DMS153 treated with DMSO at 0.1 percent for 48 hours (cell line): Measurements from ENCODE around the gene LSM2.
"Not testable (repeated sequence)": the region's sequence is repeated elsewhere in the genome, so short reads cannot be mapped to it uniquely, and the experiment has no call there.

Source experiments
- DNase-seq: peaks from one replicate; lab custom pipeline; 2025; ENCODE audit not compliant: unreplicated experiment; lab: John Stamatoyannopoulos, UW

LSM2 gene

GRCh38 chr6:31806470-31807272 is at the start of gene LSM2:
Gene LSM2 (minus strand): TSS chr6:31806966. CDS start chr6:31806757, 209 bp downstream.
- peak; percentile 93 for DNase-seq

DNA sequence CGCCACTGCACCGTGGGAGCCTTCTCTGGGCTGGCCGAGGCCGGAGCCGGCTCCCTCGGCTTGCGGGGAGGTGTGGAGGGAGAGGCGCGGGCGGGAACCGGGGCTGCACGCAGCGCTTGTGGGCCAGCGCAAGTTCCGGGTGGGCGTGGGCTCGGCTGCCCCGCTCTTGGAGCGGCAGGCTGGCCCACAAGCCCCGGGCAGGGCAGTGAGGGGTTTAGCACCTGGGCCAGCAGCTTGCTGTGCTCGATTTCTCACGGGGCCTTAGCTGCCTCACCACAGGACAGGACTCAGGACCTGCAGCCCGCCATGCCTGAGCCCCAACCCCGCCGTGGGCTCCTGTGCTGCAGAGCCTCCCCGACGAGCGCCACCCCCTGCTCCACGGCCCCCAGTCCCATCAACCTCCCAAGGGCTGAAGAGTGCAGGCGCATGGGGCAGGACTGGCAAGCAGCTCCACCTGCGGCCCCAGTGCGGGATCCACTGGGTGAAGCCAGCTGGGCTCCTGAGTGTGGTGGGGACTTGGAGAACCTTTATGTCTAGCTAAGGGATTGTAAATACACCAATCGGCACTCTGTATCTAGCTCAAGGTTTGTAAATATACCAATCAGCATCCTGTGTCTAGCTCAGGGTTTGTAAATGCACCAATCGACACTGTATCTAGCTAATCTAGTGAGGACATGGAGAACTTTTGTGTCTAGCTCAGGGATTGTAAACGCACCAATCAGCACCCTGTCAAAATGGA is 45.4 kb upstream of the LSM2 start:
- DNase-seq: not testable (repeated sequence)

- no peak for DNase-seq
Observed at GRCh38 chr6:31851485-31851832, 44.7 kb upstream of the LSM2 start.

GRCh38 chr6:31850765-31851484 is 44.2 kb upstream of the LSM2 start:
- no peak for DNase-seq

GRCh38 chr6:31847276-31847978 is 40.7 kb upstream of the LSM2 start:
- no peak for DNase-seq

GRCh38 chr6:31844507-31844906 is 37.7 kb upstream of the LSM2 start:
- no peak for DNase-seq

GRCh38 chr6:31842053-31842452 is 35.3 kb upstream of the LSM2 start:
- no peak for DNase-seq

DNA sequence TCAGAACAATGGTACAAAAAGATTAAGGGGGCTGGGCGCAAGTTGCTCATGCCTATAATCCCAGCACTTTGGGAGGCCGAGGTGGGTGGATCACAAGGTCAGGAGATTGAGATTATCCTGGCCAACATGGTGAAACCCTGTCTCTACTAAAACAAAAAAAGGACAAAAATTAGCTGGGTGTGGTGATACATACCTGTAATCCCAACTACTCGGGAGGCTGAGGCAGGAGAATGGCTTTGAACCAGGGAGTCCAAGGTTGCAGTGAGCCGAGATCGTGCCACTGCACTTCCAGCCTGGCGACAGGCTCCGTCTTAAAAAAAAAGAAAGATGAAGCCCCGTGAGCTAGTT is 33.0 kb upstream of the LSM2 start:
- not testable (repeated sequence) for DNase-seq

GRCh38 chr6:31838968-31839367 is 32.2 kb upstream of the LSM2 start:
- DNase-seq: no peak

DNA sequence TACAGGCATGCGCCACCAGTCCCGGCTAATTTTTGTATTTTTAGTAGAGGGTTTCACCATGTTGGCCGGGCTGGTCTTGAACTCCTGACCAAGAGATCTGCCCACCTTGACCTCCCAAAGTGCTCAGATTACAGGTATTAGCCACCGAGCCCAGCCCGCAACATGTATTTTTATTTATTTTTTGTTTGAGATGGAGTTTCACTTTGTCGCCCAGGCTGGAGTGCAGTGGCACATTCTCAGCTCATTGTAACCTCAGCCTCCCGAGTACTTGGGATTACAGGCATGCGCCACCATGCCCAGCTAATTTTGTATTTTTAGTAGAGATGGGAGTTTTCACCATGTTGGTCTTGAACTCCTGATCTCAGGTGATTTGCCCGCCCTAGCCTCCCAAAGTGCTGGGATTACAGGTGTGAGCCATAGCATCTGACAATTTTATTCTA is 31.4 kb upstream of the LSM2 start:
- DNase-seq: not testable (repeated sequence)

DNA sequence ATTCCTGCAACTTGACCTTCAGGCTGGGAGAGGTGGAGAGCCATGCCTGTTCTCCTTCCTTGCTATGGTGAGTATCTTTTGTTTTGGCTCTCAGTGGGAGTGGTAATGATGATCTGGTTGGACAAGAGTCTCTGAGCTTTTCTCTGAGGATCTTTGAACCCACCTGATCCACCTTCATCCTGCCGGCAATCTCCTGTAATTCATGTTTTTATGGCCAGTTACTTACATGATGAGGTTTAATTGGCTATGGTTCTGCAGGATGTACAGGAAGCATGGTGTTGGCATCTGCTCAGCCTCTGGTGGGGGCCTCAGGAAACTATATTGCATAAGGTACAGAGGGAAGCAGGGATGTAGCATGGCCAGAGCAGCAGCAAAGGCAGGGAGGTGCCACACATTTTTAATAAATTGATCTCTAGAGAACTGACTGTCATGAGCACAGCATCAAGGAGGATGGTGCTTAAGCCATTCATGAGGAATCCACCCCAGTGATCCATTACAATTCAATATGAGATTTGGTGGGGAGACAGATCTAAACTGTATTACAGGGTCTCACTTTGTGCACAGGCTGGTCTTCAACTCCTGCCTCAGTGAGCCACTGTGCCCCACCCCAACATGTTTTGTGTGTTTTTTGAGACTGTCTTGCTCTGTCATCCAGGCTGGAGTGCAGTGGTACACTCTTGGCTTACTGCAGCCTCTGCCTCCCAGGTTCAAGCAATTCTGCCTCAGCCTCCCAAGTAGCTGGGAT is 30.8 kb upstream of the LSM2 start:
- no peak for DNase-seq

DNA sequence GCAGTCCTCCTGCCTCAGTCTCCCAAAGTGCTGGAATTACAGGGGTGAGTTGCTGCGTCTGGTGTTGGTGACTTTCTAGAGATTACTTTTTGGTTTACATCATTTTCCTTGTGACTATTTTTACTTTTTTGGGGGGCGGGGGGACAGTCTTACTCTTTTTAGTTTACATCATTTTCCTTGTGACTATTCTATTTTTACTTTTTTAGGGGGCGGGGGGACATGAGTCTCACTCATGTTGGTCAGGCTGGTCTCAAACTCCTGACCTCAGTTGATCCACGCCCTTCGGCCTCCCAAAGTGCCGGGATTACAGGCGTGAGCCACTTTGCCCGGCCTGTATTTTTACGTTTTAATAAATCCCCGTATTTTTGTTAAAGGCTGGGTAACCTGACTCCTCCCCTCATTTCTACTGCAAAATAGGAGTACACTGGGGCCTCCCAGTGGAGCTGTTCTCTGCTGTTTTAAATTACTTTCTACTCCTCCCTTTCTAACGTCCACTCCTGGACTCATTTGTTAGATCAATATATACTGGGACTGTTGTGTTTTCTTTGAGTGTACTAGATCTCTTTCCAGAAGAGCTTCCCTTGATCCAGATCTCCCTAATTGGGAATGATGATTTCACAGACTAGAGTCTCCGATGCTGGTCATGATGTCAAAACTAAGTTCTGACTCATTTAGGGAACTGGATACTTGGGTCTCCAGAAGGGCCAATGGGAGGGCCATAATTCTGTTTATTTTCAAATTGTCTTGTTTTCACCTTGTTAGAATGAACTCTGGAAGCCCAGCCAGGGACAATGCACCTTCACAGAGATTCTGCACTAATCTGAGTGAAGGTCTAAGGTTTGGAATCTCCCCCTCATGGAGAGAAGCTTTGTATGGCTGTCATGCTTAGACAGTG is 30.0 kb upstream of the LSM2 start:
- DNase-seq: no peak

DNA sequence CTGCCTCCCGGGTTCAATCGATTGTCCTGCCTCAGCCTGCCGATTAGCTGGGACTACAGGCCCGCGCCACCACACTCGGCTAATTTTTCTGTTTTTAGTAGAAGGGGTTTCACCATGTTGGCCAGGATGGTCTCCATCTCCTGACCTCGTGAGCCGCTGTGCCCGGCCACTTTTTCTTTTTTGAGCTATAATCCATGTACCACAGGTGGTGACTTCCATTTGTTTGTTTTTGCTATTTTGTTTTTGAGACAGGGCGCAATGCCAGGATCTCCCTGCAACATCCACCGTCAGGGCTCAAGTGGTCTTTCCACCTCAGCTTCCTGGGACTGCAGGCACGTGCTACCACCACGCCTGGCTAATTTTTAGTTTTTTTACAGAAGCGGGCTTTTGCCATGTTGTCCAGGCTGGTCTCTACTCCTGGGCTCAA is 29.3 kb upstream of the LSM2 start:
- no peak for DNase-seq

DNA sequence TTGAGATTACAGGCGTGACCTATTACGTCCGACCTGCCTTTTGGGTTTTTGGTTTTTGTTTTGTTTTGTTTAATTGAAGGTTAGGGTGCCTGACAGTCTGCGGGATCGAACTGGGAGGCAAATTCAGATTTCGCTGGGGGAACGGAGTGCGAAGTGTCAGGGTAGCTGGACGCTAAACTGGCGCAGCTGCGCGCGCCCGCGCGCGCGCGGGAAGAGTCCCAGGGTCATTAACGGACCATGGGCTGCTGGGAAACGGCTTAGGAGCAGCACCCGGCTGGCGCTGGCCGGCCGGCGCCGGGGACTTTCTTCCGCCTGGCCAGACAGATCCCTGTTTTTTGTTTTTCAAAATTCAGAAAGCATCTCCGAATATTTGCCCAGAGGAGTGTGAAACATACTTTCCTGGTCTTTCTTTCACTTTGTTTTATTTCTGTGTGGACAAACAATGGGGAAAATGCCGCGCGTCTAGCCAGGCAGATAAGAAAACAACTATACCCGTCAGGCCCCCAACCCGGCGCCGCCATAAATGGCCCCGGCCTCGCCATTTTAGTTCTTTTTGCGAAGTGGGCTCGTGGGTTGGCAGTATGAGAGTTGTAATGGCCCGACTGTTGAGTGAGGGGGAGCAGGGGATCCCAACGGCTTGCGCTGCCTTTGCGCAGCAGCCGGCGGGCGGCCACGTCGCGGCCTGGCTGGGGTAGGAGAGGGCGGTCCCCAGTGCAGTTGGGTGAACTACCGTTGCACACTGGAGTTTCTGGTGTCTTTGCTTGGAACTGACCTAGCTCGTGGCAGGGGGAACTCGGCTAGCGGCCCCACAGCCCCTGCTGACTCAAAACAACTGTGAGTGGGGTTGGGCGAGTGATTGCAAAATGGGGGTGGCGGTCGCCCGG is 27.8 kb upstream of the LSM2 start:
- peak; percentile 85 for DNase-seq

GRCh38 chr6:31831350-31832215 is 24.8 kb upstream of the LSM2 start:
- DNase-seq: no peak

GRCh38 chr6:31830886-31831335 is 24.1 kb upstream of the LSM2 start:
- DNase-seq: no peak

- peak; percentile 54 for DNase-seq
Observed at GRCh38 chr6:31829633-31830283, 23.0 kb upstream of the LSM2 start.
